LNCAP (cell line): ENCODE results near the gene EHBP1.

Experiments used
- TF ChIP-seq, protein P1 (sequence below): fragments of 450-650 bp; IDR thresholded peaks from 2 replicates; pipeline ENCODE4 v1.5.1; 2017; ENCODE audit warnings: mild to moderate bottlenecking

EHBP1 gene

DNA sequence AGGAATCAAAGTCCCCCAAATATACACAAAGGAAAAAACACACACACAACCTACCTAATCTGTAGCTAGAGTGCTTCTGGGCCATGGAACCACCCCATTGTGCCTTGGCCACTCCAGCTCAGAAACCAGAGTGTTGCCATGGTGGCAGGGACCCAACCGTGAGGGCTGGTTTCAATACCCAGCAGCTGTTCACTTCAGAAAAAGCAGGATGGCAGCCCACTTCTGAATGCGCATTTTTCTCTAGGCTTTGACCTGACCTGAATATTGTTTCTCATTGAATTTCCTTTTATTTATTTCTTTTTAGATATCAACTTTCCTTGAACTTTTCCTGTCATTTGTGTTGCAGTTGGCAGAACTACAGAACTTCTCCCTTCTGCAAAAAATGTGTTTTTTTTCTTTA, 43.0 kb upstream of the EHBP1 start:
- TF ChIP-seq, protein P1, sequence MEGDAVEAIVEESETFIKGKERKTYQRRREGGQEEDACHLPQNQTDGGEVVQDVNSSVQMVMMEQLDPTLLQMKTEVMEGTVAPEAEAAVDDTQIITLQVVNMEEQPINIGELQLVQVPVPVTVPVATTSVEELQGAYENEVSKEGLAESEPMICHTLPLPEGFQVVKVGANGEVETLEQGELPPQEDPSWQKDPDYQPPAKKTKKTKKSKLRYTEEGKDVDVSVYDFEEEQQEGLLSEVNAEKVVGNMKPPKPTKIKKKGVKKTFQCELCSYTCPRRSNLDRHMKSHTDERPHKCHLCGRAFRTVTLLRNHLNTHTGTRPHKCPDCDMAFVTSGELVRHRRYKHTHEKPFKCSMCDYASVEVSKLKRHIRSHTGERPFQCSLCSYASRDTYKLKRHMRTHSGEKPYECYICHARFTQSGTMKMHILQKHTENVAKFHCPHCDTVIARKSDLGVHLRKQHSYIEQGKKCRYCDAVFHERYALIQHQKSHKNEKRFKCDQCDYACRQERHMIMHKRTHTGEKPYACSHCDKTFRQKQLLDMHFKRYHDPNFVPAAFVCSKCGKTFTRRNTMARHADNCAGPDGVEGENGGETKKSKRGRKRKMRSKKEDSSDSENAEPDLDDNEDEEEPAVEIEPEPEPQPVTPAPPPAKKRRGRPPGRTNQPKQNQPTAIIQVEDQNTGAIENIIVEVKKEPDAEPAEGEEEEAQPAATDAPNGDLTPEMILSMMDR = no peak

DNA sequence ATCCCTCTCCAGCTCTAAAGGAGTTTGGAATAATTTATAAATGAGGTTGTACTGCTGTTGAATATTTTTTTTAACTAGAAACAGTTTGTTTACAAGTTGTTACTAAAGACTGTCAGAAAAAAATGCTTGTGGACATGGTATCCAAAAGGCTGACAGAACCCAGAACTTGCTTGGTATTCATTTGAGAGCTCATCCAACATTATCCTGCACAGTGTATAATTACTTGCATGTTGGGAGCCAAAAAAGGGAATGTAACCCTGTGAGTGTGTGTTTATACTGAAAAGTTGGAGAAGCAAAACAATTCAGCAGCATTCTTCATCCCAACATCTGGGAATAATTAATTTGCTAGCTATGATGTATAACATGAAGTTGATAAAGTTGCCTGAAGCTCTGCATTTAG, 42.1 kb upstream of the EHBP1 start:
- TF ChIP-seq, protein P1 = no peak

DNA sequence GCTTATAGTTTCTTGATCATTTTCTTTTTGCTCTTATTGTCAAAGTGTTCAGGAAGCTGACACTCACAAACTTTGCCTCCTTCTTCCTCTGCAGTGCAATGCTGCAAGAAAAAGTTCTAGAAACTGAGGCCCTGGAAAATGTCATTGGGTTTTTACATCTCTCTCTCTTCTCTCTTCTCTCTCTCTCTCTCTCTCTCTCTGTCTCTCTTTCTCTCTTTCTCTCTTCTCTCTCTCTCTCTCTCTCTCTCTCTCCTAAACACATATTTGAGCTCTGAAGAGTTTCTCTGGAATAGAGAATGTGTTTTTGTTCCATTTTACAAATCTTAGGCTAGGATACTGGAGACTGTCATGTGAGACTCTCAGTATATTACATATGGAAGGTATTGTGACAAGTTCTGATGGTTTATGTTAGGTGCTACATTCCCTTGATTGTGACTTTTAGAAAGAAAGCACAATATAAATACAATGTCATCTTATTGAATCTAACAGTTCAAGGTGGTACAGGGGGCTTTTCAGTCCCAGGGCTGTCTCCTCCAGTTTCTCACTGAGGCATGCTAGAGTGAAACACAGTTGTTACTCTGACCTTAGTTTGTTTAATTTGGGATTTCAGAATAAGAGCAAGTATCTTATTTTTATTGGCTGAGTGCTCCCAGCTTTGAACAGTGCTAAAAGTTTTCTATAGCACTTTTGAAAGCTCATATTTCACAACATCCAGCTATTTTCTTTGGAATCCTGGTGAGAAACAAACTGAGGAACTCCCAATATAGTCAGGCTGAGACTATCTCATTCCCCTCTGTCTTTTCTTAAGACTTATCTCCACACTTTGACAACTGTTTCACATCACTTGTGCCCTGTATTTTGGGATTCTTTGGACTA, 41.4 kb upstream of the EHBP1 start:
- TF ChIP-seq, protein P1 = no peak

DNA sequence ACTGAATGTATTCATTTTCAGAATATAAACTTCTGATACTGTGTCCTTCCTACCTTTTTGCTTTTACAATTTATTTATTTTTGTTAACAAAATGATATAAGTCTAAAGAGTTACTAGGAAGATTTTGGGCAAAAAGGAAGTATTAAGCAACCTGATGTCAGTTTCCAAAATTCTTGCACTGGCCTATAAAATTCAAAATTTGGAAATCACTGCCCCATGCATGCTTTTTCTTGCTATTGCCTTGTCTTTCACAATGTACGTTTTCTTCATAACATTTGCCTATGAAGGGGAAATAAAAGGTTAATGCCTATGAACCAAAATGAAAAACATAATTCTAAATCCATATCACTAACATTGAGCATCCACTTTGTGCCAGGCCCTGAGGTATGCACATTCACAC, 40.1 kb upstream of the EHBP1 start:
- TF ChIP-seq, protein P1 = no peak

DNA sequence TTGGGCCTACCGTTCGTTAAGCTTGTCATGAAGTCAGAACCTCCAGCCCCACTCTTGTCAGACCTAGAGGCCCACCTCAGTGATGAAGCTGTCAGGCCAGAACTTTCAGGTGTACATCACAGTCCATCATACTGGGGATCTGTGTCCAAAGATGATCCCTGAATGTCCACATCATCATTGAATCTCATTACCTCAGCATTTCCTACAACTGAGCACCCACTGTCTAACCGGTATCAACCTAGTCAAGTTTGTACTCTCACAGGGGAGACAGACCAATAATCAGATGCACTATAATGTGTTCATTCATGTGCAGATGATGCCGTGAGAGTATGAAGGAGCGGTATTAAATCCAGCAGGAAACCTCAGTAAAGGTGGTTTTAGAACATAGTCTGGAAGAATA, 36.3 kb upstream of the EHBP1 start:
- TF ChIP-seq, protein P1 = no peak

DNA sequence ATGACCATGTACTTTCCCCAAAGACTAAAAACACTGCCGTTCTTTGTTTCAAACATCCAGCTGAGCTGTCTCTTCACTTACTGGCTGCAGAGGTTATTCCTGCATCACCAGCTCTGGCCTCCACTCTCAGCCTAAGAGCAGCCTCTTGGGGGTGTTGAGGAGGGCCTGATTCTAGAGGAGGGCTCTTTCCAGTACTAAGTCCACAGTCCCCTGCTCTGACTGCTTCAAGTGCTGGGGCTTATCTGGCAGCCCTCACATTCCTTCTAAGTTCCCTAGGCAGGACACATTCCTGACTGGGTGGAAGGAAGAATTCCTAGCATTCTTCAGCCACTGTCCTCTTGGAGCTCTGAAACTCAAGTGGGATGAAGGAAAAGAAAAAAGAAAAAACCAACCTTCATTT, 32.9 kb upstream of the EHBP1 start:
- TF ChIP-seq, protein P1 = no peak

DNA sequence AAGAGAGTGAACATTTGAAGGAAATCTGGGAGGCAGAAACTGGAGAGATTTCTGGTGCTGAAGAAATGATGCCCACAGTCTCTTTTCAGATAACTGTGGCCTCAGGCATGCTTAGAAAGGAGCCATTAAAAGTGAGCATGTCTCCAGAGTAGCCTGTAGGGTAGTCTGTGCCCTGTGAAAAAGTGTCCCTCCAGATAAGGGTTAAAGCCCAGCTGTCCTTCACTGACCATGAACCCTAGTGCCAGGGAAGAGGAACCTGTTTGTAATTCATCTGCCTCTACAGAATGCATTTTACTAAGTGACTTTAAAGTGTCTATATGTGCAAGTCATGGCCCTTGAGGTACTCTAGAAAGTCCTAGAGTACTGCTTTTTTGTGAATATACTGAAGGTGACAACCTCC, 30.5 kb upstream of the EHBP1 start:
- TF ChIP-seq, protein P1 = no peak
